Measurements from ENCODE around the gene SP140L. TPM values are rescaled to one million over a fixed set of nuclear protein-coding genes. Genes with fewer than 3 reads are reported as not detected.

SP140L gene
- total and polyA plus RNA-seq, 4 donors: 6.0 to 21.8 (median 13.3) TPM

GRCh38 chr2:230447036-230447435 lies 120.0 kb downstream of the SP140L start:
- Histone ChIP-seq H3K4me1 (ENCODE audit: control insufficient read depth in 1 of 2, insufficient read depth in 2 of 2, low read length in 2 of 2) (peaks cover 0 to 2% of the 10 kb centered on the region in 2 donors), H3K27ac (ENCODE audit: low read depth in 1 of 2, low read length in 2 of 2) (no peak overlapping the region), H3K27me3 (ENCODE audit: control insufficient read depth in 1 of 2, insufficient read depth in 2 of 2, low read length in 1 of 2) (no peaks in the 10 kb centered on the region), H3K9me3 (ENCODE audit: control insufficient read depth, low read length) (no peaks in the 10 kb centered on the region), H3K4me3 (ENCODE audit: low read length in 2 of 2) (no peak overlapping the region), H3K36me3 (ENCODE audit: control insufficient read depth in 1 of 2, insufficient read depth in 2 of 2, low read length in 1 of 2) (peaks cover 5 to 9% of the 10 kb centered on the region in 2 donors)
- DNase-seq (no peak), ATAC-seq (ENCODE audit: low FRiP score) (no peak)
- intact Hi-C loops (cut with DNase I): no loop called here
- WGBS, 2 donors: 84 to 95% methylated on average over 7 of the region's 7 CpGs

GRCh38 chr2:230447455-230448451 lies 120.8 kb downstream of the SP140L start:
- Histone ChIP-seq H3K27ac (ENCODE audit: low read depth in 1 of 2, low read length in 2 of 2) (no peak overlapping the region), H3K4me3 (ENCODE audit: low read length in 2 of 2) (no peak overlapping the region), H3K9me3 (ENCODE audit: control insufficient read depth, low read length) (no peaks in the 10 kb centered on the region), H3K36me3 (ENCODE audit: control insufficient read depth in 1 of 2, insufficient read depth in 2 of 2, low read length in 1 of 2) (peaks cover 5 to 10% of the 10 kb centered on the region in 2 donors), H3K4me1 (ENCODE audit: control insufficient read depth in 1 of 2, insufficient read depth in 2 of 2, low read length in 2 of 2) (peaks cover 0 to 2% of the 10 kb centered on the region in 2 donors), H3K27me3 (ENCODE audit: control insufficient read depth in 1 of 2, insufficient read depth in 2 of 2, low read length in 1 of 2) (no peaks in the 10 kb centered on the region)
- DNase-seq: no peak
- WGBS, 2 donors: 86 to 89% methylated on average over 8 of the region's 8 CpGs
- intact Hi-C loops (cut with DNase I): no loop called here
- ATAC-seq (ENCODE audit: low FRiP score): no peak

GRCh38 chr2:230449901-230450467 lies 123.0 kb downstream of the SP140L start:
- 75 to 86% methylated on average over 6 of the region's 6 CpGs for WGBS, 2 donors

GRCh38 chr2:230453006-230453405 lies 126.0 kb downstream of the SP140L start:
- 94 to 95% methylated on average over 2 of the region's 2 CpGs for WGBS, 2 donors
- ATAC-seq (ENCODE audit: low FRiP score): no peak
- Histone ChIP-seq H3K36me3 (ENCODE audit: control insufficient read depth in 1 of 2, insufficient read depth in 2 of 2, low read length in 1 of 2) (peaks cover 9 to 10% of the 10 kb centered on the region in 2 donors), H3K4me1 (ENCODE audit: control insufficient read depth in 1 of 2, insufficient read depth in 2 of 2, low read length in 2 of 2) (no peaks in the 10 kb centered on the region), H3K27me3 (ENCODE audit: control insufficient read depth in 1 of 2, insufficient read depth in 2 of 2, low read length in 1 of 2) (no peaks in the 10 kb centered on the region), H3K9me3 (ENCODE audit: control insufficient read depth, low read length) (no peaks in the 10 kb centered on the region), H3K4me3 (ENCODE audit: low read length in 2 of 2) (no peak overlapping the region), H3K27ac (ENCODE audit: low read depth in 1 of 2, low read length in 2 of 2) (no peak overlapping the region)
- DNase-seq: no peak
- intact Hi-C loops (cut with DNase I): no loop called here

More at GRCh38 chr2:230449901-230450467, 123.0 kb downstream of the SP140L start:
- intact Hi-C loops (cut with DNase I): no loop called here
- Histone ChIP-seq H3K9me3 (ENCODE audit: control insufficient read depth, low read length) (no peaks in the 10 kb centered on the region), H3K27me3 (ENCODE audit: control insufficient read depth in 1 of 2, insufficient read depth in 2 of 2, low read length in 1 of 2) (no peaks in the 10 kb centered on the region), H3K4me3 (ENCODE audit: low read length in 2 of 2) (no peak overlapping the region), H3K4me1 (ENCODE audit: control insufficient read depth in 1 of 2, insufficient read depth in 2 of 2, low read length in 2 of 2) (no peaks in the 10 kb centered on the region), H3K36me3 (ENCODE audit: control insufficient read depth in 1 of 2, insufficient read depth in 2 of 2, low read length in 1 of 2) (peaks cover 9% of the 10 kb centered on the region in 2 donors), H3K27ac (ENCODE audit: low read depth in 1 of 2, low read length in 2 of 2) (no peak overlapping the region)
- ATAC-seq (ENCODE audit: low FRiP score): no peak
- no peak for DNase-seq

Other genes with a start within 250 kb of the SP140L start
- gene SP110, start 107.2 kb upstream of the SP140L start, total RNA-seq: 10 to 100 TPM; 22.4 to 46.1 TPM
- gene SP110, start 107.2 kb upstream of the SP140L start, polyA plus RNA-seq: 10 to 100 TPM; 10.5 to 19.0 TPM
- 1 to 10 TPM; 2.7 to 4.1 TPM for gene SP140, start 101.5 kb upstream of the SP140L start, total RNA-seq
- gene SP140, start 101.5 kb upstream of the SP140L start, polyA plus RNA-seq: under 1 TPM; 0.13 to 0.15 TPM
- 100 to 1,000 TPM; 122 to 171 TPM for gene SP100, start 89.0 kb downstream of the SP140L start, total RNA-seq
- 10 to 100 TPM; 58.7 to 70.8 TPM for gene SP100, start 89.0 kb downstream of the SP140L start, polyA plus RNA-seq

Data from aorta (tissue), 5 donors.